CD8-positive, alpha-beta memory T cell (primary cell): ENCODE measurements around the gene FBXL19. TPM values are rescaled to one million over a fixed set of nuclear protein-coding genes. Genes with fewer than 3 reads are reported as not detected.

Experiments used
- CTCF ChIA-PET: fragments of 350-600 bp; sonication (Branson Sonifier 250); formaldehyde crosslinking; loops from one replicate; lab custom pipeline; 2021; ENCODE audit warnings: antibody characterized with exemption; lab: Charles Lee
- POLR2A ChIA-PET: fragments of 350-600 bp; sonication (Branson Sonifier 250); formaldehyde crosslinking; loops from one replicate; lab custom pipeline; 2021; ENCODE audit warnings: antibody characterized with exemption; lab: Charles Lee
- DNase-seq, 5 donors: peaks; one replicate each; pipeline versions ENCODE4 v3.0.0 to v3.0.0-alpha.2; 2020 to 2022; ENCODE audit warnings: mixed read lengths in 1 of 5
- H3K27ac ChIP-seq: one replicate; pipeline ENCODE4 v1.7.0; 2013; ENCODE audit warnings: low read depth, mild to moderate bottlenecking, low read length, moderate library complexity
- H3K27me3 ChIP-seq: 2 replicates; pipeline ENCODE4 v1.7.0; 2013; ENCODE audit warnings: low read length, mild to moderate bottlenecking; ENCODE audit not compliant: insufficient read depth, poor library complexity, severe bottlenecking
- H3K36me3 ChIP-seq: 2 replicates; pipeline ENCODE4 v1.7.0; 2013; ENCODE audit warnings: mild to moderate bottlenecking, low read length, moderate library complexity; ENCODE audit not compliant: insufficient read depth
- H3K4me1 ChIP-seq: 2 replicates; pipeline ENCODE4 v1.7.0; 2013; ENCODE audit warnings: mild to moderate bottlenecking, low read length, moderate library complexity; ENCODE audit not compliant: insufficient read depth
- H3K4me3 ChIP-seq: 2 replicates; pipeline ENCODE4 v1.7.0; 2013; ENCODE audit warnings: mild to moderate bottlenecking, low read length
- H3K9me3 ChIP-seq: 2 replicates; pipeline ENCODE4 v1.7.0; 2013; ENCODE audit warnings: mild to moderate bottlenecking, low read length
- H3K27ac Mint-ChIP-seq, 8 donors: one replicate each; pipeline ENCODE4 v1.8.0; 2020 to 2021; ENCODE audit warnings: mixed read lengths in 8 of 8, mild to moderate bottlenecking in 6 of 8, inconsistent platforms in 3 of 8, moderate library complexity in 3 of 8
- H3K27me3 Mint-ChIP-seq, 2 donors: one replicate each; pipeline ENCODE4 v1.8.0; 2020 to 2021; ENCODE audit warnings: mixed read lengths in 2 of 2, mild to moderate bottlenecking in 1 of 2, moderate library complexity in 1 of 2
- H3K36me3 Mint-ChIP-seq, 3 donors: one replicate each; pipeline ENCODE4 v1.8.0; 2020 to 2021; ENCODE audit warnings: mixed read lengths in 3 of 3, inconsistent platforms in 1 of 3, mild to moderate bottlenecking in 1 of 3
- H3K4me1 Mint-ChIP-seq, 3 donors: one replicate each; pipeline ENCODE4 v1.8.0; 2020 to 2021; ENCODE audit warnings: mixed read lengths in 3 of 3, inconsistent platforms in 1 of 3, mild to moderate bottlenecking in 1 of 3
- H3K4me3 Mint-ChIP-seq, 7 donors: one replicate each; pipeline ENCODE4 v1.8.0; 2020 to 2021; ENCODE audit warnings: mixed read lengths in 7 of 7, mild to moderate bottlenecking in 6 of 7, moderate library complexity in 4 of 7, inconsistent platforms in 2 of 7
- H3K9me3 Mint-ChIP-seq, 5 donors: one replicate each; pipeline ENCODE4 v1.8.0; 2020 to 2022; ENCODE audit warnings: mixed read lengths in 5 of 5, mild to moderate bottlenecking in 3 of 5, moderate library complexity in 2 of 5, inconsistent platforms in 1 of 5
- polyA plus RNA-seq: library from polyadenylated mRNA; unstranded; fragments of 300-500 nt; fragmentation: Illumina TruSeq; gene quantifications from one replicate; pipeline ENCODE4 v1.2.3, GENCODE V29; 2021
- total RNA-seq, 2 experiments: library from RNA; stranded (reverse); gene quantifications; one replicate each; pipeline ENCODE4 v1.2.3, GENCODE V29; 2021

Gene FBXL19
- total and polyA plus RNA-seq, 3 experiments from 2014 or later: 0.25 to 29.2 (median 28.7) TPM

GRCh38 chr16:30920891-30921290, 2.5 kb upstream of the FBXL19 start:
- POLR2A ChIA-PET: no interaction called here

GRCh38 chr16:30921459-30921747, 2.0 kb upstream of the FBXL19 start:
- peak overlapping the region; percentile 95 to 100 (median 98) for H3K27ac Mint-ChIP-seq
- POLR2A ChIA-PET: no interaction called here
- peaks cover 15 to 26% (median 16%) of the 10 kb centered on the region in 3 donors for H3K4me1 Mint-ChIP-seq

More at GRCh38 chr16:30920891-30921290, 2.5 kb upstream of the FBXL19 start:
- Mint-ChIP-seq H3K27ac (peak overlapping the region in 2 of 8 donors; percentile 38 to 93), H3K27me3 (no peaks in the 10 kb centered on the region), H3K4me1 (peaks cover 11 to 21% (median 12%) of the 10 kb centered on the region in 3 donors), H3K9me3 (no peaks in the 10 kb centered on the region), H3K36me3 (peaks cover 0 to 15% (median 0%) of the 10 kb centered on the region in 3 donors), H3K4me3 (peak overlapping the region in 6 of 7 donors; percentile 23 to 99 (median 81))
- Histone ChIP-seq H3K9me3 (no peaks in the 10 kb centered on the region), H3K27ac (no peak overlapping the region), H3K4me1 (no peaks in the 10 kb centered on the region), H3K4me3 (no peak overlapping the region), H3K27me3 (no peaks in the 10 kb centered on the region), H3K36me3 (no peaks in the 10 kb centered on the region)
- DNase-seq: no peak
- CTCF ChIA-PET: interaction anchor here (1.0 to 5.6 kb wide), 4 partner anchors 19 to 76 kb away, joined by 3 to 60 read pairs (median 8); no protein-coding TSS in a partner anchor

GRCh38 chr16:30921748-30922419, 1.5 kb upstream of the FBXL19 start:
- Mint-ChIP-seq H3K4me1 (peaks cover 15 to 31% (median 16%) of the 10 kb centered on the region in 3 donors), H3K27ac (peak overlapping the region; percentile 95 to 100 (median 98)), H3K36me3 (peaks cover 0 to 18% (median 0%) of the 10 kb centered on the region in 3 donors), H3K27me3 (no peaks in the 10 kb centered on the region), H3K9me3 (no peaks in the 10 kb centered on the region), H3K4me3 (peak overlapping the region; percentile 93 to 99 (median 96))
- peak overlapping the region; percentile 95 for H3K4me3 ChIP-seq
- no peaks in the 10 kb centered on the region for H3K4me1 ChIP-seq
- no peaks in the 10 kb centered on the region for H3K27me3 ChIP-seq
- CTCF ChIA-PET: interaction anchor here (0.9 to 5.6 kb wide), 6 partner anchors 20 to 78 kb away, joined by 4 to 60 read pairs (median 8); no protein-coding TSS in a partner anchor
- no peaks in the 10 kb centered on the region for H3K9me3 ChIP-seq
- POLR2A ChIA-PET: interaction anchor here (0.6 to 1.0 kb wide), 2 partner anchors 19 to 174 kb away, joined by 3 read pairs; partner anchors contain the start of gene PHKG2
- H3K27ac ChIP-seq: peak overlapping the region; percentile 61
- H3K36me3 ChIP-seq: no peaks in the 10 kb centered on the region
- DNase-seq: peak; percentile 79 to 92 (median 84)

More at GRCh38 chr16:30921459-30921747, 2.0 kb upstream of the FBXL19 start:
- DNase-seq: no peak
- Histone ChIP-seq H3K27ac (peak overlapping the region; percentile 61), H3K4me3 (peak overlapping the region; percentile 95), H3K27me3 (no peaks in the 10 kb centered on the region), H3K4me1 (no peaks in the 10 kb centered on the region), H3K9me3 (no peaks in the 10 kb centered on the region), H3K36me3 (no peaks in the 10 kb centered on the region)
- CTCF ChIA-PET: interaction anchor here (1.0 to 5.6 kb wide), 4 partner anchors 20 to 76 kb away, joined by 3 to 60 read pairs (median 8); no protein-coding TSS in a partner anchor
- Mint-ChIP-seq H3K27me3 (no peaks in the 10 kb centered on the region), H3K9me3 (no peaks in the 10 kb centered on the region), H3K4me3 (peak overlapping the region; percentile 93 to 99 (median 96)), H3K36me3 (peaks cover 0 to 18% (median 0%) of the 10 kb centered on the region in 3 donors)

GRCh38 chr16:30922420-30922959, 882 bp upstream of the FBXL19 start:
- H3K36me3 ChIP-seq: no peaks in the 10 kb centered on the region
- no peaks in the 10 kb centered on the region for H3K27me3 ChIP-seq
- peak overlapping the region; percentile 84 for H3K27ac ChIP-seq
- DNase-seq: peak; percentile 99 to 100 (median 100)
- Mint-ChIP-seq H3K4me3 (peak overlapping the region; percentile 93 to 99 (median 96)), H3K27me3 (no peaks in the 10 kb centered on the region), H3K27ac (peak overlapping the region; percentile 95 to 100 (median 98)), H3K9me3 (no peaks in the 10 kb centered on the region), H3K36me3 (peaks cover 0 to 18% (median 0%) of the 10 kb centered on the region in 3 donors), H3K4me1 (peaks cover 15 to 33% (median 16%) of the 10 kb centered on the region in 3 donors)
- ChIA-PET CTCF (interaction anchor here (0.9 to 1.0 kb wide), 3 partner anchors 21 to 79 kb away, joined by 4 to 11 read pairs (median 5); no protein-coding TSS in a partner anchor), POLR2A (interaction anchor here (0.6 to 1.0 kb wide), 2 partner anchors 20 to 174 kb away, joined by 3 read pairs; partner anchors contain the start of gene PHKG2)
- H3K9me3 ChIP-seq: no peaks in the 10 kb centered on the region
- H3K4me1 ChIP-seq: no peaks in the 10 kb centered on the region
- peak overlapping the region; percentile 95 for H3K4me3 ChIP-seq

- DNase-seq: peak; percentile 93 to 97 (median 95)
- CTCF ChIA-PET: no interaction called here
- H3K4me1 ChIP-seq: no peaks in the 10 kb centered on the region
- H3K36me3 ChIP-seq: no peaks in the 10 kb centered on the region
- no peaks in the 10 kb centered on the region for H3K27me3 Mint-ChIP-seq
- H3K27me3 ChIP-seq: no peaks in the 10 kb centered on the region
- H3K4me3 ChIP-seq: peak overlapping the region; percentile 95
- no peaks in the 10 kb centered on the region for H3K9me3 ChIP-seq
- H3K27ac Mint-ChIP-seq: peak overlapping the region; percentile 95 to 100 (median 98)
- POLR2A ChIA-PET: no interaction called here
- peak overlapping the region; percentile 84 for H3K27ac ChIP-seq
- H3K36me3 Mint-ChIP-seq: peaks cover 0 to 18% (median 0%) of the 10 kb centered on the region in 3 donors
- H3K9me3 Mint-ChIP-seq: no peaks in the 10 kb centered on the region
- H3K4me3 Mint-ChIP-seq: peak overlapping the region; percentile 93 to 99 (median 96)
- peaks cover 15 to 33% (median 16%) of the 10 kb centered on the region in 3 donors for H3K4me1 Mint-ChIP-seq
These were observed 324 bp upstream of the FBXL19 start for GRCh38 chr16:30922960-30923535.

GRCh38 chr16:30924076-30924912, 922 bp downstream of the FBXL19 start:
- no peaks in the 10 kb centered on the region for H3K9me3 ChIP-seq
- Mint-ChIP-seq H3K27me3 (no peaks in the 10 kb centered on the region), H3K36me3 (peaks cover 0 to 20% (median 0%) of the 10 kb centered on the region in 3 donors), H3K4me1 (peaks cover 15 to 33% (median 16%) of the 10 kb centered on the region in 3 donors), H3K27ac (peak overlapping the region in 3 of 8 donors; percentile 52 to 88 (median 82)), H3K9me3 (no peaks in the 10 kb centered on the region), H3K4me3 (peak overlapping the region; percentile 64 to 84 (median 71))
- no peak for DNase-seq
- H3K4me1 ChIP-seq: no peaks in the 10 kb centered on the region
- H3K27me3 ChIP-seq: no peaks in the 10 kb centered on the region
- no peaks in the 10 kb centered on the region for H3K36me3 ChIP-seq
- ChIA-PET POLR2A (no interaction called here), CTCF (interaction anchor here (1.0 to 2.1 kb wide), 2 partner anchors 10 to 17 kb away, joined by 4 read pairs; no protein-coding TSS in a partner anchor)
- no peak overlapping the region for H3K4me3 ChIP-seq
- no peak overlapping the region for H3K27ac ChIP-seq
